IPS DF 6.9 (cell line): ENCODE results near the gene LTO1.

Source experiments
- DNase-seq: peaks from one replicate; pipeline ENCODE4 v3.0.0-alpha.2; 2013; ENCODE audit warnings: low read depth, low spot score
- H3K27ac ChIP-seq: one replicate; pipeline ENCODE4 v1.5.1; 2013; ENCODE audit warnings: low read length, control low read depth
- H3K27me3 ChIP-seq: 2 replicates; pipeline ENCODE4 v1.6.1; 2013; ENCODE audit warnings: mild to moderate bottlenecking, low read length; ENCODE audit not compliant: control insufficient read depth, insufficient read depth
- H3K36me3 ChIP-seq: 2 replicates; pipeline ENCODE4 v1.6.1; 2013; ENCODE audit warnings: low read length; ENCODE audit not compliant: control insufficient read depth, insufficient read depth
- H3K4me1 ChIP-seq: 2 replicates; pipeline ENCODE4 v1.6.1; 2013; ENCODE audit warnings: low read length; ENCODE audit not compliant: control insufficient read depth, insufficient read depth
- H3K4me3 ChIP-seq: 2 replicates; pipeline ENCODE4 v1.5.1; 2013; ENCODE audit warnings: mild to moderate bottlenecking, low read length
- H3K9me3 ChIP-seq: 2 replicates; pipeline ENCODE4 v1.6.1; 2013; ENCODE audit warnings: low read length, inconsistent platforms; ENCODE audit not compliant: control insufficient read depth, insufficient read depth
- WGBS: extraction: QIAGEN DNeasy Blood & Tissue Kit; methylation state at CpG from one replicate; pipeline ENCODE4 v1.1.7; 2013; ENCODE audit warnings: mixed read lengths, missing lambda C conversion rate; ENCODE audit not compliant: insufficient read length, insufficient coverage; 5-methylcytosine and 5-hydroxymethylcytosine counted together

Gene LTO1

GRCh38 chr11:69657911-69658625, 17.1 kb downstream of the LTO1 start:
- H3K27ac ChIP-seq: no peak overlapping the region

GRCh38 chr11:69657456-69657910, 17.7 kb downstream of the LTO1 start:
- Histone ChIP-seq H3K27ac (no peak overlapping the region), H3K36me3 (peaks cover 10% of the 10 kb centered on the region; the same call in 1 of the 2 replicates), H3K4me3 (no peak overlapping the region), H3K9me3 (no peaks in the 10 kb centered on the region), H3K27me3 (no peaks in the 10 kb centered on the region), H3K4me1 (peaks cover 7% of the 10 kb centered on the region)
- no CpG with 5 or more reads among the region's 14 CpGs for WGBS
- no peak for DNase-seq

More at GRCh38 chr11:69657911-69658625, 17.1 kb downstream of the LTO1 start:
- Histone ChIP-seq H3K4me1 (peaks cover 9% of the 10 kb centered on the region), H3K4me3 (no peak overlapping the region), H3K27me3 (no peaks in the 10 kb centered on the region), H3K9me3 (no peaks in the 10 kb centered on the region), H3K36me3 (peaks cover 10% of the 10 kb centered on the region; the same call in 1 of the 2 replicates)
- no peak for DNase-seq
- no CpG with 5 or more reads among the region's 27 CpGs for WGBS

- H3K36me3 ChIP-seq: peaks cover 15% of the 10 kb centered on the region; the same call in 1 of the 2 replicates
- H3K27me3 ChIP-seq: no peaks in the 10 kb centered on the region
- no peak overlapping the region for H3K27ac ChIP-seq
- no peaks in the 10 kb centered on the region for H3K9me3 ChIP-seq
- H3K4me3 ChIP-seq: no peak overlapping the region
- peaks cover 7% of the 10 kb centered on the region for H3K4me1 ChIP-seq
- DNase-seq: no peak
- no CpG with 5 or more reads among the region's 20 CpGs for WGBS
These were observed 18.4 kb downstream of the LTO1 start for GRCh38 chr11:69656536-69657455.

- no peak for DNase-seq
- Histone ChIP-seq H3K36me3 (peaks cover 19% of the 10 kb centered on the region; the same call in 1 of the 2 replicates), H3K4me1 (peaks cover 7% of the 10 kb centered on the region), H3K9me3 (no peaks in the 10 kb centered on the region), H3K4me3 (no peak overlapping the region), H3K27me3 (no peaks in the 10 kb centered on the region), H3K27ac (no peak overlapping the region)
- no CpG with 5 or more reads among the region's 19 CpGs for WGBS
These were observed 19.4 kb downstream of the LTO1 start for GRCh38 chr11:69655479-69656428.

GRCh38 chr11:69654660-69655478, 20.3 kb downstream of the LTO1 start:
- Histone ChIP-seq H3K36me3 (peaks cover 25% of the 10 kb centered on the region), H3K9me3 (no peaks in the 10 kb centered on the region), H3K4me3 (no peak overlapping the region), H3K27me3 (no peaks in the 10 kb centered on the region), H3K4me1 (peaks cover 7% of the 10 kb centered on the region), H3K27ac (no peak overlapping the region)
- no CpG with 5 or more reads among the region's 27 CpGs for WGBS
- DNase-seq: no peak

- no CpG with 5 or more reads among the region's 38 CpGs for WGBS
- no peak for DNase-seq
- Histone ChIP-seq H3K9me3 (no peaks in the 10 kb centered on the region), H3K36me3 (peaks cover 32% of the 10 kb centered on the region), H3K27ac (no peak overlapping the region), H3K4me3 (no peak overlapping the region), H3K27me3 (no peaks in the 10 kb centered on the region), H3K4me1 (peaks cover 7% of the 10 kb centered on the region)
These were observed 21.0 kb downstream of the LTO1 start for GRCh38 chr11:69654001-69654659.

GRCh38 chr11:69653406-69653960, 21.7 kb downstream of the LTO1 start:
- H3K9me3 ChIP-seq: no peaks in the 10 kb centered on the region
- WGBS: no CpG with 5 or more reads among the region's 23 CpGs
- no peak overlapping the region for H3K4me3 ChIP-seq
- peaks cover 5% of the 10 kb centered on the region for H3K4me1 ChIP-seq
- DNase-seq: no peak
- H3K36me3 ChIP-seq: peaks cover 38% of the 10 kb centered on the region
- no peaks in the 10 kb centered on the region for H3K27me3 ChIP-seq
- H3K27ac ChIP-seq: no peak overlapping the region

- Histone ChIP-seq H3K4me1 (peaks cover 4% of the 10 kb centered on the region), H3K36me3 (peaks cover 41% of the 10 kb centered on the region), H3K4me3 (no peak overlapping the region), H3K9me3 (no peaks in the 10 kb centered on the region), H3K27ac (no peak overlapping the region), H3K27me3 (no peaks in the 10 kb centered on the region)
- no peak for DNase-seq
- no CpG with 5 or more reads among the region's 11 CpGs for WGBS
These were observed 22.2 kb downstream of the LTO1 start for GRCh38 chr11:69652999-69653398.
